ENCODE results near the gene HIVEP3.

DNA sequence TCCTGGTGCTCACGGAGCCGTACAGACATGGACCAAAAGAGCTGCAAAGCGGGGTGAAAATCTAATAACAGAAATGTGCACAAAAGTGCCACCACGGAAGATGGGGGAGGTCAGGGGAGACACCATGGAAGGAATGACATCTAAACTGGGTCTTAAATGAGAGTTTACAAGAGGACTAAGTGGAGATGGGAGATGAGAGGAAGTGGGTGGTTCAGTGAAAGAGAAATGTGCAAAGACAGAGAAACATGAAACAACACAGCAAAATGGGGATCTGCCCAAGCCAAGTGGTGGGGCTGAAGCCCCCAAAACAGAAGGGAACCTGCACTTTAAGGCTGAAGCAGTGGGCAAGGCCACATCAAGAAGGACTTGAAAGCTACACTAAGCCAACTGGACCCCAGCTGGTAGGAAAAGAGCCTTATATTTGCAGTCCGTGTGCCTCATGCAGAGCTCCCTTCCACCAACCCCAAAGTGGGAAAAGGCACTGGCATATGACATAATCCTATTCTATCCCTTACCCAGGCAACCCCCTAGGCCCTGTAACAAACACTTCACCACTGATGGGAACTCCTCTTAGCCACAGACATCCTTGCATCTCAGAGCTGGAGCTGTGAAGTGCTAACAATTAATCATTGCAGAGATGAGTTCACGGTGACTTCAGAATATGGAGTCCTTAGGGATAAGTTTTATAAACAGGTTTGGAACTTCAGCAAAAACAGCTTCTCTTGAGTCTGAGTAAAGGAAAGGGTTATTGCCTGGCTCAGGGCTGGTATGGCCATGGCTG lies 235.7 kb downstream of the HIVEP3 start:
- TF ChIP-seq, protein P1, sequence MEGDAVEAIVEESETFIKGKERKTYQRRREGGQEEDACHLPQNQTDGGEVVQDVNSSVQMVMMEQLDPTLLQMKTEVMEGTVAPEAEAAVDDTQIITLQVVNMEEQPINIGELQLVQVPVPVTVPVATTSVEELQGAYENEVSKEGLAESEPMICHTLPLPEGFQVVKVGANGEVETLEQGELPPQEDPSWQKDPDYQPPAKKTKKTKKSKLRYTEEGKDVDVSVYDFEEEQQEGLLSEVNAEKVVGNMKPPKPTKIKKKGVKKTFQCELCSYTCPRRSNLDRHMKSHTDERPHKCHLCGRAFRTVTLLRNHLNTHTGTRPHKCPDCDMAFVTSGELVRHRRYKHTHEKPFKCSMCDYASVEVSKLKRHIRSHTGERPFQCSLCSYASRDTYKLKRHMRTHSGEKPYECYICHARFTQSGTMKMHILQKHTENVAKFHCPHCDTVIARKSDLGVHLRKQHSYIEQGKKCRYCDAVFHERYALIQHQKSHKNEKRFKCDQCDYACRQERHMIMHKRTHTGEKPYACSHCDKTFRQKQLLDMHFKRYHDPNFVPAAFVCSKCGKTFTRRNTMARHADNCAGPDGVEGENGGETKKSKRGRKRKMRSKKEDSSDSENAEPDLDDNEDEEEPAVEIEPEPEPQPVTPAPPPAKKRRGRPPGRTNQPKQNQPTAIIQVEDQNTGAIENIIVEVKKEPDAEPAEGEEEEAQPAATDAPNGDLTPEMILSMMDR (IDR thresholded peaks at IDR 0.05) = no peak
- no peak for TF ChIP-seq POLR2A (IDR thresholded peaks at IDR 0.05)
